GM12872 (cell line): ENCODE measurements around the gene POLD2.

Experiments used
- TF ChIP-seq, protein P1 (sequence below): IDR thresholded peaks from 3 replicates; pipeline ENCODE4 v1.5.1; 2011; ENCODE audit warnings: low read depth, mild to moderate bottlenecking, low read length, moderate library complexity; ENCODE audit not compliant: insufficient read depth

Gene POLD2

DNA sequence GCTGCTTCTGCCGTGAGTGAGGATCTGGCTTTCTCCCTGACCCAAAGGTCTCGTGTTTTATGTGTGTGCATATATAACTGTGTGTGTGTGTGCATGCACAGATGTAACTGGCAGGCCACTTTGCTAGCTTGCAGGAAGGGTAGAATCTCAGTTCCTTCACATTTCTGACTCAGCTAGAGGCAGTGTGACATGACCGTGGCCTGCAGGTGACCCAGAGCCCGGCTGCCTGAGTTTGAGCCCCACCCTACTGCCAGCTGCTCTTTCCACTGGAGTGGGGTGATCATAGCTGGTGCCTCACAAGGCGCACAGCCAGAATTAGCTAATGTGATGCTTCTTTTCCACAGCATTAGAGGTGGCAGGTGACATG lies 27.1 kb upstream of the POLD2 start:
- TF ChIP-seq, protein P1, sequence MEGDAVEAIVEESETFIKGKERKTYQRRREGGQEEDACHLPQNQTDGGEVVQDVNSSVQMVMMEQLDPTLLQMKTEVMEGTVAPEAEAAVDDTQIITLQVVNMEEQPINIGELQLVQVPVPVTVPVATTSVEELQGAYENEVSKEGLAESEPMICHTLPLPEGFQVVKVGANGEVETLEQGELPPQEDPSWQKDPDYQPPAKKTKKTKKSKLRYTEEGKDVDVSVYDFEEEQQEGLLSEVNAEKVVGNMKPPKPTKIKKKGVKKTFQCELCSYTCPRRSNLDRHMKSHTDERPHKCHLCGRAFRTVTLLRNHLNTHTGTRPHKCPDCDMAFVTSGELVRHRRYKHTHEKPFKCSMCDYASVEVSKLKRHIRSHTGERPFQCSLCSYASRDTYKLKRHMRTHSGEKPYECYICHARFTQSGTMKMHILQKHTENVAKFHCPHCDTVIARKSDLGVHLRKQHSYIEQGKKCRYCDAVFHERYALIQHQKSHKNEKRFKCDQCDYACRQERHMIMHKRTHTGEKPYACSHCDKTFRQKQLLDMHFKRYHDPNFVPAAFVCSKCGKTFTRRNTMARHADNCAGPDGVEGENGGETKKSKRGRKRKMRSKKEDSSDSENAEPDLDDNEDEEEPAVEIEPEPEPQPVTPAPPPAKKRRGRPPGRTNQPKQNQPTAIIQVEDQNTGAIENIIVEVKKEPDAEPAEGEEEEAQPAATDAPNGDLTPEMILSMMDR: no peak

DNA sequence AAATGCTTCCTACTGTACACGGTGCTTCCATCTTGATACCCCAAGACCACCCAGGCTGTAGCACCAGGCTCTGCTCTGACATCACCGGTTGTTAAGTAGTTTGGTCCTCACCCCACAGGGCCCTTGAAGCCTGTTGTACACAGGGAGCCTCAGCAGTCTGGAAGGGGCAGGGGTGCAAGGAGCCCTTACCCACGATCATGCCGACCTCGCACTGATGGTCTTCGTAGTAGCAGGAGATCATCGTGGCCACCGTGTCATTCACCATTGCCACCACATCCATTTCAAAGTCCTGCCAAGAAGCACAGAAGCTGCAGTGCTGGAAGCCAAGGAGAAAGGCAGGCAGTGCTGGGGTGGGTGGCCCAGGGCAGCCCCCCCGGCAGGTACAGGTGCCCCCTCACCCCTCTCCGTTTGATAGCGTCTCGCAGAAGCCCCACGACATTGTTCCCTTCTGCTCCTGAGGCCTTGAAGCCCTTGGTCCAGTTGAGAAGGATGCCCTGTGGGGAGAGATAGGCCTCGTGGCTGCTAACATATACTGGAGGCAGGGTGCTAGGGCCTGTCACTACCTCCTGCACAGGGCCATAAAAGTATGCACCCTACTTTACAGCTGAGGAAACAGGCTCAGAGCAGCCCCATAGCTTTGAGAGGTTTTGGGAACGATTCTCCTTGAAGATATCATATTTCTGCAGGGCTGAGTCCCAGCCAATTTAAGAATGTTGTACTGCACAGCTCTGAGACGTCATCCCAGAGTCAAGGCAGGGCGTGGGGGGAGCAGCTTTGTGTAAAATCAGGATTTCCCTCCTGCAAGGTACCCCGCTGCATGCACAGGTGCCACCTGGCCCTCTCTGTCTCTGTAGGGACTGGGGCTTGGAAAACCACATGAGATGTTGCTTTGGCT lies 26.5 kb upstream of the POLD2 start:
- TF ChIP-seq, protein P1: no peak

DNA sequence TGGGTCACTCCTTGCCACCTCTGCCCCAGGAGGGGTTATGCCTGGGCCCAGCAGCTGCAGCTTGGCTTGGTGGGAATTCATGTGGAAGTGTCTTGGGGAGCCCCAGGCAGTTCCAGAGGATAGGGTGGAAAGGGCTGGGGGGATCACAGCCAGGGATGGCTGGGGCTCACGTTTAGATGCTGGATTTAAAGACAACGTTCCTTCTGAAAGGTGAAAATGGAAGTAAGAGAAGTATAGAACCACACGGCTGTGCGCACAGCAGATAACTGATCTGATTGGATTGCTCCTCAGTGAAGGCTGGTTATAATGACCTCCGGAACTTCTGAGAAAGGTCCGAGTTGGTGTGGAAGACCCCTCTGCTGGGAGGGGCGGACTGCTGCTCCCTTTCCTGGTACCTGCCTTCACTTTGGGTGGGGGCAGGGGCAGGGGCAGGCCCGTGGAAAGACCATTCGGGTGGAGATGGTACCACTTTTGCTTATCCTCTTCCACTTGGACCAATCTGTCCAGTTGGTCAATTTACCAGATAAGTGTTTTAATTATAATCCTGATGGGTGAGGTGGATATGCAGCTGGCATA lies 25.7 kb upstream of the POLD2 start:
- TF ChIP-seq, protein P1: no peak

DNA sequence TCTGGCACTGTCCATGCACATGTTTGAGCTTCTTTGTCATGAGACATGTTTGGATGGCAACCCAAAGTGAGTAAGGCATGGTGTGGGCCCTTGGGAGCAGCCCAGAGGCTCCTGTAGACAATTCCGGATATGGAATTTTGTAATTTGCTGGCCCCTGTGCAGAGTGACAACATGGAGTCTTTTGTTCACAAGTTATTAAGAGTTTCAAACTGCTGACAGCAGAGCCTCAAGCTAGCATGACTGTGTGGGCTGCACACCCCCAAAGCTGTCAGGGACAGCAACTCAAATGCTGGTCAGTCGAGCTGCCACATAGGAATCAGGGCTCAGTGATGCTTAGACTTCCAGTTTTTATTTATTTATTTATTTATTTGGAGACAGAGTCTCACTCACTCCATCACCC lies 24.8 kb upstream of the POLD2 start:
- TF ChIP-seq, protein P1: no peak

DNA sequence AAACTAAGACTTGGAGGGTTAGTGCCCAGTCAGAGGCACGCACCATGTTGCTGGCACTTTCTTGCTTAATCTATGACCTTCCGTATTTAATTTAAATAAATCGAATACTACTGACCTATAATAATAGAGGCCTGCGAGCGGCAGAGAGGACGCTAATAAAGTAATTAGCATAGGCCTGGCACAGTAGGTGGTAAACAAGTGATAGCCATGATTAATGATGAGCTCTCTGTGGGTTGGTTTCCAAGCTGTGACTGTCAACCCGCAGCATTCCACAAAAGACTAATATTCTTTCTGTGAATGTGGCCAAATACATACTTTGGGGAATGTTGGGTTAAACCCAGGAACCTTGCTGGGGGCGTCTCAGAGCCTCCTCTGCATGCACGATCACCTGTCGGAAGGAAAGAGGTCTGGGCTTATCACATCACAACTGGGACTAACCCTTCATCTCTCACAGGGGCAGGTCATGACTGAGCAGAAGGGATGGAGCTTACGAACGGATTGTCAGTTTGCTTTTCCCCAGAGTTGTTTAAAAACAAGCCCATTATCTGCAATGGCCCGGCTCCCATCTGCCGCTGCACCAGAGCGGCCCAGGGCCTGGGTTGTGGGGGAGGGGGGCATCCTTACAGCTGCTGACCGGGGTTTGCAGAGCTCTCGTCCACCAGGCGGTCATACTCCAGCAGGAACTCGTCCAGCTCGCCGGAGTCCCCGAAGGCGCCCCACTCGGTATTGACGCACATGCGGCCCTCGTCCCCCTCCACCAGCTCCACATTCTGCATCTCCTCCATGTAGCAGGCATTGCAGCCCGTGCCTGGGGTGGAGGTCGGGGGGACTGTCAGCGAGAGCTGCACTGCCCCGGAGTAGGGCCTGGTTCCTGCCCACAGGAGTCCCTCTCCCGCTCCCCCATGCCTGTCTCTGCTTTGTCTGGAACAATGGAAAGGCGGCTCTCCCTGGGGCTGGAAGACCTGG lies 24.0 kb upstream of the POLD2 start:
- TF ChIP-seq, protein P1: no peak

DNA sequence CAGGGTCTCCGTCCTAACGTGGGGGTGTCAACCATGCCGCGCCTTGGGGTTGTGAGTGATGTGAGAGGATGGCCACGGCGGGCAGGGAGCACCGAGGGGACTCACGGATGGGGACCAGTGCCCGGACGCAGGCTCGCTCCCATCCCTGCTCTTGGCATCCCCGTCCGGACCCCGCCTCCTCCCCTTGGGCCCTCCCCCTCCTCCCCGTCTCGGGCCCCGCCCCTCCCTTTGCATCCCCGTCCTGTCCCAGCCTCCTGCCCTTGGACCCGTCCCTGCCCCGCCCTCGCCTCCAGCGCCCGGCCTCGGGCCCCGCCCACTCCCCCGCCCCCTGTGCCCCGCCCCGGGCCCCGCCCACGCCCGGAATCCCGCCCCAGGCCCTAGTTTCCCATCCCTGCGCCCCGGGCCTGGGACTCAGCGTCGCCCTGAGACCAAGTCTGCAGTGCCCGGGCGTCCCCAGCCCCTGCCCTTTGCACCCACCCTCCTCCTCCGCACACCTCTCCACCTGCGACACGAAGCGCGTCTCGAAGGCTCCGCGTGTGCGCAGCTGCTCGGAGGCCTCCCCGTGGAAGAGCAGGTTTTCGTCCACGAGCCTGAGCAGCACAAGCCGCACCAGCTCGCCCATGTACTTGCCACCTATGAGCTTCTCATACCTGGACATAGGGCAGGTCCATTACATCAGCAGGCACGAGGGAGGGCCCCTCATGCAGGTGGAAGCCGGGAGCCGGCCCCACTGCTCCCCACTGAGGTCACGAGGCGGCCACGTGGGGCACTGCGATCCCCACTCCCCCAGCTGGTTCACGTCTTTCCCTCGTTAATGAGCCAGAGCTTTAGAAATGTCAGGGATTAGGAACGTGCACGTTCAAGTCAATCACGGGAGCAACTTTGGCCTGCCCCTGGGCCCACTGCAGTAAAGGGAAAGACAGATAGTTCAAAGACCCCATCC lies 22.9 kb upstream of the POLD2 start:
- TF ChIP-seq, protein P1: no peak
